Memory B cell (primary cell): Measurements from ENCODE around the gene CARHSP1.
"Not testable (repeated sequence)": the region's sequence is repeated elsewhere in the genome, so short reads cannot be mapped to it uniquely, and the experiment has no call there.

Experiments
- ATAC-seq: fragments of 150-1000 bp; cut with Tn5 transposase; 2 replicates; pipeline ENCODE4 v1.10.0; 2021; ENCODE audit warnings: low read depth, mild to moderate bottlenecking, moderate library complexity
- DNase-seq, 2 donors: peaks; one replicate each; pipeline ENCODE4 v3.0.0; 2022; ENCODE audit warnings: low spot score in 2 of 2
- H3K27ac Mint-ChIP-seq: one replicate; pipeline ENCODE4 v1.8.0; 2022; ENCODE audit warnings: mild to moderate bottlenecking, moderate library complexity, mixed read lengths
- H3K27me3 Mint-ChIP-seq: one replicate; pipeline ENCODE4 v1.8.0; 2022; ENCODE audit warnings: mixed read lengths
- H3K36me3 Mint-ChIP-seq: one replicate; pipeline ENCODE4 v1.8.0; 2022; ENCODE audit warnings: mild to moderate bottlenecking, mixed read lengths
- H3K4me1 Mint-ChIP-seq: one replicate; pipeline ENCODE4 v1.8.0; 2022; ENCODE audit warnings: mixed read lengths
- H3K4me3 Mint-ChIP-seq: one replicate; pipeline ENCODE4 v1.8.0; 2022; ENCODE audit warnings: mild to moderate bottlenecking, moderate library complexity, mixed read lengths
- H3K9me3 Mint-ChIP-seq: one replicate; pipeline ENCODE4 v1.8.0; 2022; ENCODE audit warnings: mixed read lengths

Gene CARHSP1

GRCh38 chr16:8803733-8804132 is 65.1 kb downstream of the CARHSP1 start:
- not testable (repeated sequence) for H3K27me3 Mint-ChIP-seq, H3K27ac Mint-ChIP-seq, H3K9me3 Mint-ChIP-seq, DNase-seq, H3K4me3 Mint-ChIP-seq, ATAC-seq
- H3K36me3 Mint-ChIP-seq: peaks cover 33% of the 10 kb centered on the region
- H3K4me1 Mint-ChIP-seq: peaks cover 10% of the 10 kb centered on the region
